HepG2 (cell line): Measurements from ENCODE around the gene ENAH.

Experiments used
- GATAD2A ChIP-seq: IDR thresholded peaks from 2 replicates; pipeline ENCODE4 v1.6.1; 2016
- HNF4A ChIP-seq: sonication (generic); formaldehyde crosslinking; IDR thresholded peaks from 2 replicates; pipeline ENCODE4 v1.4.0; 2020; ENCODE audit warnings: missing genetic modification reagents
- TAF1 ChIP-seq: sonication (generic); formaldehyde crosslinking; IDR thresholded peaks from 2 replicates; pipeline ENCODE4 v1.4.0; 2020; ENCODE audit warnings: missing genetic modification reagents
- TF ChIP-seq, protein P1 (sequence below): sonication (generic); formaldehyde crosslinking; IDR thresholded peaks from 2 replicates; pipeline ENCODE4 v1.4.0; 2020; ENCODE audit warnings: missing genetic modification reagents, borderline replicate concordance
- TF ChIP-seq, protein P2 (sequence below): sonication (generic); formaldehyde crosslinking; IDR thresholded peaks from 2 replicates; pipeline ENCODE4 v1.5.0; 2020; ENCODE audit warnings: mild to moderate bottlenecking, missing genetic modification reagents, moderate library complexity

DNA sequence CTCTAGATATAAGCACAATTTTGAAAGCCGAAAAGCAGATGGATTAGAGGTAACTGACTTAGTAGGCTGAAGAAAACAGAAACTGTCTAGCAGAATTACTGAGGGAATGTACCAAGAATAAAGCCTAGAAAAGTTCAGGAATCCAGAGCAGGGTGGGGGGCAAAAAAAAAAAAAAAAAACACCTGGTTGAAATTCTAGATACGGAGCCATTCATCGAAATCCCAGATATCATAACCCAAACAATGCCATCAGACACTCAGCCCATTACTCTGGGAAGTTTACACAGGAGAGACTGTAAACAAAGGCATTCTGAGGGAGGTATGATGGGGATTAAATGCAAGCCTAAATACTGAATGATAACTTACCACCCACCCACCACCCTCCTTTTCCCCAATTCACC lies 45.6 kb downstream of the ENAH start:
- TF ChIP-seq TAF1 (CRISPR knock-in tag) (no peak), GATAD2A (CRISPR knock-in tag) (no peak), HNF4A (CRISPR knock-in tag) (no peak)
- TF ChIP-seq, protein P1, sequence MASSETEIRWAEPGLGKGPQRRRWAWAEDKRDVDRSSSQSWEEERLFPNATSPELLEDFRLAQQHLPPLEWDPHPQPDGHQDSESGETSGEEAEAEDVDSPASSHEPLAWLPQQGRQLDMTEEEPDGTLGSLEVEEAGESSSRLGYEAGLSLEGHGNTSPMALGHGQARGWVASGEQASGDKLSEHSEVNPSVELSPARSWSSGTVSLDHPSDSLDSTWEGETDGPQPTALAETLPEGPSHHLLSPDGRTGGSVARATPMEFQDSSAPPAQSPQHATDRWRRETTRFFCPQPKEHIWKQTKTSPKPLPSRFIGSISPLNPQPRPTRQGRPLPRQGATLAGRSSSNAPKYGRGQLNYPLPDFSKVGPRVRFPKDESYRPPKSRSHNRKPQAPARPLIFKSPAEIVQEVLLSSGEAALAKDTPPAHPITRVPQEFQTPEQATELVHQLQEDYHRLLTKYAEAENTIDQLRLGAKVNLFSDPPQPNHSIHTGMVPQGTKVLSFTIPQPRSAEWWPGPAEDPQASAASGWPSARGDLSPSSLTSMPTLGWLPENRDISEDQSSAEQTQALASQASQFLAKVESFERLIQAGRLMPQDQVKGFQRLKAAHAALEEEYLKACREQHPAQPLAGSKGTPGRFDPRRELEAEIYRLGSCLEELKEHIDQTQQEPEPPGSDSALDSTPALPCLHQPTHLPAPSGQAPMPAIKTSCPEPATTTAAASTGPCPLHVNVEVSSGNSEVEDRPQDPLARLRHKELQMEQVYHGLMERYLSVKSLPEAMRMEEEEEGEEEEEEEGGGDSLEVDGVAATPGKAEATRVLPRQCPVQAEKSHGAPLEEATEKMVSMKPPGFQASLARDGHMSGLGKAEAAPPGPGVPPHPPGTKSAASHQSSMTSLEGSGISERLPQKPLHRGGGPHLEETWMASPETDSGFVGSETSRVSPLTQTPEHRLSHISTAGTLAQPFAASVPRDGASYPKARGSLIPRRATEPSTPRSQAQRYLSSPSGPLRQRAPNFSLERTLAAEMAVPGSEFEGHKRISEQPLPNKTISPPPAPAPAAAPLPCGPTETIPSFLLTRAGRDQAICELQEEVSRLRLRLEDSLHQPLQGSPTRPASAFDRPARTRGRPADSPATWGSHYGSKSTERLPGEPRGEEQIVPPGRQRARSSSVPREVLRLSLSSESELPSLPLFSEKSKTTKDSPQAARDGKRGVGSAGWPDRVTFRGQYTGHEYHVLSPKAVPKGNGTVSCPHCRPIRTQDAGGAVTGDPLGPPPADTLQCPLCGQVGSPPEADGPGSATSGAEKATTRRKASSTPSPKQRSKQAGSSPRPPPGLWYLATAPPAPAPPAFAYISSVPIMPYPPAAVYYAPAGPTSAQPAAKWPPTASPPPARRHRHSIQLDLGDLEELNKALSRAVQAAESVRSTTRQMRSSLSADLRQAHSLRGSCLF, result no peak
- TF ChIP-seq, protein P2, sequence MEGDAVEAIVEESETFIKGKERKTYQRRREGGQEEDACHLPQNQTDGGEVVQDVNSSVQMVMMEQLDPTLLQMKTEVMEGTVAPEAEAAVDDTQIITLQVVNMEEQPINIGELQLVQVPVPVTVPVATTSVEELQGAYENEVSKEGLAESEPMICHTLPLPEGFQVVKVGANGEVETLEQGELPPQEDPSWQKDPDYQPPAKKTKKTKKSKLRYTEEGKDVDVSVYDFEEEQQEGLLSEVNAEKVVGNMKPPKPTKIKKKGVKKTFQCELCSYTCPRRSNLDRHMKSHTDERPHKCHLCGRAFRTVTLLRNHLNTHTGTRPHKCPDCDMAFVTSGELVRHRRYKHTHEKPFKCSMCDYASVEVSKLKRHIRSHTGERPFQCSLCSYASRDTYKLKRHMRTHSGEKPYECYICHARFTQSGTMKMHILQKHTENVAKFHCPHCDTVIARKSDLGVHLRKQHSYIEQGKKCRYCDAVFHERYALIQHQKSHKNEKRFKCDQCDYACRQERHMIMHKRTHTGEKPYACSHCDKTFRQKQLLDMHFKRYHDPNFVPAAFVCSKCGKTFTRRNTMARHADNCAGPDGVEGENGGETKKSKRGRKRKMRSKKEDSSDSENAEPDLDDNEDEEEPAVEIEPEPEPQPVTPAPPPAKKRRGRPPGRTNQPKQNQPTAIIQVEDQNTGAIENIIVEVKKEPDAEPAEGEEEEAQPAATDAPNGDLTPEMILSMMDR (CRISPR knock-in tag), result no peak
